ENCODE measurements around the gene ESPN. TPM values are rescaled to one million over a fixed set of nuclear protein-coding genes. Genes with fewer than 3 reads are reported as not detected.
"Not testable (repeated sequence)": the region's sequence is repeated elsewhere in the genome, so short reads cannot be mapped to it uniquely, and the experiment has no call there.

Gene ESPN
- total RNA-seq, 1 donor from 2014 or later, result 0.24 TPM

- DNase-seq (ENCODE audit: low spot score), result not testable (repeated sequence)
Measured at GRCh38 chr1:6428453-6428852, 3.9 kb downstream of the ESPN start.

GRCh38 chr1:6429660-6430411 lies 5.3 kb downstream of the ESPN start:
- not testable (repeated sequence) for DNase-seq (ENCODE audit: low spot score)

GRCh38 chr1:6431645-6432579 lies 7.3 kb downstream of the ESPN start:
- not testable (repeated sequence) for DNase-seq (ENCODE audit: low spot score)

- no peak for DNase-seq (ENCODE audit: low spot score)
Measured at GRCh38 chr1:6434186-6434585, 9.6 kb downstream of the ESPN start.

GRCh38 chr1:6435129-6435528 lies 10.6 kb downstream of the ESPN start:
- no peak for DNase-seq (ENCODE audit: low spot score)

GRCh38 chr1:6435547-6435946 lies 11.0 kb downstream of the ESPN start:
- no peak for DNase-seq (ENCODE audit: low spot score)

GRCh38 chr1:6436277-6436676 lies 11.7 kb downstream of the ESPN start:
- DNase-seq (ENCODE audit: low spot score), result not testable (repeated sequence)

- not testable (repeated sequence) for DNase-seq (ENCODE audit: low spot score)
Measured at GRCh38 chr1:6437012-6437700, 12.6 kb downstream of the ESPN start.

GRCh38 chr1:6438047-6438525 lies 13.5 kb downstream of the ESPN start:
- peak; percentile 38 for DNase-seq (ENCODE audit: low spot score)

GRCh38 chr1:6440198-6441126 lies 15.9 kb downstream of the ESPN start:
- DNase-seq (ENCODE audit: low spot score), result no peak

- DNase-seq (ENCODE audit: low spot score), result no peak
Measured at GRCh38 chr1:6441586-6441985, 17.0 kb downstream of the ESPN start.

GRCh38 chr1:6443339-6444115 lies 19.0 kb downstream of the ESPN start:
- no peak for DNase-seq (ENCODE audit: low spot score)

- no peak for DNase-seq (ENCODE audit: low spot score)
Measured at GRCh38 chr1:6444377-6444776, 19.8 kb downstream of the ESPN start.

- DNase-seq (ENCODE audit: low spot score), result peak; percentile 29
Measured at GRCh38 chr1:6445062-6445763, 20.6 kb downstream of the ESPN start.

- not testable (repeated sequence) for DNase-seq (ENCODE audit: low spot score)
Measured at GRCh38 chr1:6445929-6446328, 21.4 kb downstream of the ESPN start.

- no peak for DNase-seq (ENCODE audit: low spot score)
Measured at GRCh38 chr1:6446665-6447015, 22.1 kb downstream of the ESPN start.

GRCh38 chr1:6447016-6447817 lies 22.6 kb downstream of the ESPN start:
- no peak for DNase-seq (ENCODE audit: low spot score)

All from umbilical cord (tissue), 2 donors.